Kidney epithelial cell (primary cell): Measurements from ENCODE around the gene PRTN3. TPM values are rescaled to one million over a fixed set of nuclear protein-coding genes. Genes with fewer than 3 reads are reported as not detected.

ENCODE experiments used
- DNase-seq: peaks from one replicate; pipeline ENCODE4 v3.0.0-alpha.2; 2010; ENCODE audit warnings: low read depth
- H3K27me3 ChIP-seq: 2 replicates; pipeline ENCODE4 v1.6.0; 2011; ENCODE audit warnings: low read length; ENCODE audit not compliant: control insufficient read depth, insufficient read depth
- H3K36me3 ChIP-seq: 2 replicates; pipeline ENCODE4 v1.5.1; 2011; ENCODE audit warnings: low read length; ENCODE audit not compliant: control insufficient read depth, insufficient read depth
- H3K4me3 ChIP-seq: 2 replicates; pipeline ENCODE4 v1.5.1; 2011; ENCODE audit warnings: low read depth, mild to moderate bottlenecking, control low read depth, low read length
- CTCF ChIP-seq: IDR thresholded peaks from 2 replicates; pipeline ENCODE4 v1.5.1; 2011; ENCODE audit warnings: mild to moderate bottlenecking, moderate library complexity, low read length, control low read depth, inconsistent platforms; ENCODE audit not compliant: insufficient read depth, poor library complexity, severe bottlenecking
- total RNA-seq: library from RNA; depleted of rRNA; stranded (reverse); fragments of >200 nt; gene quantifications from 2 replicates; pipeline ENCODE4 v1.2.3, GENCODE V29; 2015

The PRTN3 gene
- total RNA-seq, 1 donor from 2014 or later = not detected

GRCh38 chr19:811506-812048 lies 29.2 kb upstream of the PRTN3 start:
- no peak for DNase-seq
- H3K4me3 ChIP-seq = no peak overlapping the region
- H3K36me3 ChIP-seq = peaks cover 4% of the 10 kb centered on the region
- no peak for TF ChIP-seq CTCF
- no peaks in the 10 kb centered on the region for H3K27me3 ChIP-seq

- peaks cover 1% of the 10 kb centered on the region for H3K36me3 ChIP-seq
- no peak overlapping the region for H3K4me3 ChIP-seq
- no peak for TF ChIP-seq CTCF
- no peaks in the 10 kb centered on the region for H3K27me3 ChIP-seq
- DNase-seq = no peak
These were observed 28.6 kb upstream of the PRTN3 start for GRCh38 chr19:812049-812746.

GRCh38 chr19:812747-813218 lies 28.0 kb upstream of the PRTN3 start:
- DNase-seq = no peak
- Histone ChIP-seq H3K36me3 (peaks cover 1% of the 10 kb centered on the region), H3K4me3 (no peak overlapping the region), H3K27me3 (no peaks in the 10 kb centered on the region)
- TF ChIP-seq CTCF = no peak

- Histone ChIP-seq H3K27me3 (no peaks in the 10 kb centered on the region), H3K36me3 (peaks cover 1% of the 10 kb centered on the region), H3K4me3 (no peak overlapping the region)
- TF ChIP-seq CTCF = no peak
- DNase-seq = no peak
These were observed 27.3 kb upstream of the PRTN3 start for GRCh38 chr19:813219-814151.

GRCh38 chr19:814152-815078 lies 26.4 kb upstream of the PRTN3 start:
- DNase-seq = no peak

More at GRCh38 chr19:814152-815078, 26.4 kb upstream of the PRTN3 start:
- TF ChIP-seq CTCF = no peak
- H3K27me3 ChIP-seq = no peaks in the 10 kb centered on the region
- H3K36me3 ChIP-seq = peaks cover 1% of the 10 kb centered on the region
- H3K4me3 ChIP-seq = no peak overlapping the region
